SU-DHL-6 (cell line): ENCODE data around the gene UBQLN1.

Experiments
- CTCF ChIP-seq: fragments of 200-600 bp; sonication (generic); IDR thresholded peaks from one replicate; pipeline ENCODE4 v1.5.1; 2017; ENCODE audit warnings: antibody characterized with exemption, mild to moderate bottlenecking, low read length, moderate library complexity; ENCODE audit not compliant: insufficient read depth, poor library complexity, severe bottlenecking
- EZH2phosphoT487 ChIP-seq: fragments of 200-600 bp; sonication (generic), shearing (Covaris generic); conservative IDR thresholded peaks from 2 replicates; pipeline ENCODE4 v1.6.1; 2018; ENCODE audit warnings: mild to moderate bottlenecking, antibody characterized with exemption, low read length, moderate library complexity, mixed read lengths

DNA sequence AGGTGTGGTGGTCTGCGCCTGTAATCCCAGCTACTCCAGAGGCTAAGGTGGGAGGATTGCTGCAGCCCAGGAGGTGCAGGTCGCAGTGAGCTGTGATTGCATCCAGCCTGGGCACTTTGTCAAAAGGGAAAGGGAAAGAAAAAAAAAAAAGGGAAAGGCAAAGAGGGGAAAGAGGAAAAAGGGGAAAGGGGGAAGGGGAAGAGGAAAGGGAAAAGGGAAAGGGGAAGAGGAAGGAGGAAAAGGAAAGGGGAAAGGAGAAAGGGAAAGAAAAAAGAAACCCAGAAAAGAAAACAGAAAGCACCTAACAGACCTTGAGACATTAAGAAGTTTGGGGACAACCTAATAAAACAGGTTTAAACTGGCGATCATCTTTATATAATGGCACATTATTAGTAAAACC lies 44.8 kb downstream of the UBQLN1 start:
- TF ChIP-seq CTCF (no peak), EZH2phosphoT487 (no peak)
